Ovary (tissue), 3 donors: ENCODE data around the gene FAM184A.

Source experiments
- CTCF ChIP-seq, 3 donors: fragments of 450-650 bp in 2 of 3; fragments of 200-600 bp in 1 of 3; IDR thresholded peaks; one replicate each; pipeline versions ENCODE4 v1.5.1 to v1.8.0; 2016 to 2022; ENCODE audit warnings: antibody characterized with exemption in 3 of 3, mild to moderate bottlenecking in 1 of 3
- EP300 ChIP-seq: sonication (generic); formaldehyde crosslinking; IDR thresholded peaks from one replicate; pipeline ENCODE4 v1.6.1; 2017; ENCODE audit warnings: antibody characterized with exemption
- donor health status: DM: no; HTN: no; CAD: no.

GRCh38 chr6:119125576-119125975 lies 47.1 kb upstream of the FAM184A start:
- TF ChIP-seq EP300 (no peak), CTCF (IDR thresholded peaks at IDR 0.05) (no peak)
